Tibial nerve (tissue), 4 donors: ENCODE data around the gene SAP30BP.

ENCODE experiments used
- CTCF ChIP-seq, 5 experiments: fragments of 200-600 bp in 3 of 5; fragments of 450-650 bp in 2 of 5; sonication (generic) in 3 of 5; IDR thresholded peaks; one replicate each; pipeline ENCODE4 v1.5.1; 2016 to 2019; ENCODE audit warnings: antibody characterized with exemption in 5 of 5, mild to moderate bottlenecking in 3 of 5, moderate library complexity in 2 of 5
- EP300 ChIP-seq, 2 donors: sonication (generic); formaldehyde crosslinking; IDR thresholded peaks; one replicate each; pipeline ENCODE4 v1.6.1; 2017; ENCODE audit warnings: antibody characterized with exemption in 2 of 2, mild to moderate bottlenecking in 1 of 2
- POLR2A ChIP-seq, 2 donors: fragments of 450-650 bp; IDR thresholded peaks; one replicate each; pipeline ENCODE4 v1.6.1; 2017; ENCODE audit warnings: antibody characterized with exemption in 2 of 2, mild to moderate bottlenecking in 2 of 2, moderate library complexity in 2 of 2

DNA sequence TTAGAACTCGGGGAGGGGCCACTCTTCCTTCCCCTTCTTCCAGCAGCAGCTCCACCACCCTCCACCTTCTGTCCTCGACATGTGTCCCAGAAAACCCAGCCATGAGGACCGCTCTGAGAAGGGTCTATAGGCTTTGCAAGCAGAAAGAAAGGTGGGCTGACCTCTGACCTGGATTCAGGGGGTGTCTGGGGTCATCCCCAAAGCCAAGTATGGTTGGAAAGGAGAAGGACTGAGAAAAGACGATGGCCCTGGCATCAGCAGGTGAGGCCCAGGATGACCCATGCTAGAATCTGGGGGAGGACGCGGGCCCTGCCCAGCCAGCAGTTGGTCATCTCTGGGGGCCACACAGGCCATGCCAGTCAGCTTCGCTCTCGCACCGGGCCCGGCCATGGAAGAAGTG is 40.0 kb upstream of the SAP30BP start:
- TF ChIP-seq POLR2A (IDR thresholded peaks at IDR 0.05) = no peak
- TF ChIP-seq CTCF (IDR thresholded peaks at IDR 0.05) = no peak
- no peak for TF ChIP-seq EP300 (IDR thresholded peaks at IDR 0.05)
